ENCODE results near the gene GCLM.

The GCLM gene

DNA sequence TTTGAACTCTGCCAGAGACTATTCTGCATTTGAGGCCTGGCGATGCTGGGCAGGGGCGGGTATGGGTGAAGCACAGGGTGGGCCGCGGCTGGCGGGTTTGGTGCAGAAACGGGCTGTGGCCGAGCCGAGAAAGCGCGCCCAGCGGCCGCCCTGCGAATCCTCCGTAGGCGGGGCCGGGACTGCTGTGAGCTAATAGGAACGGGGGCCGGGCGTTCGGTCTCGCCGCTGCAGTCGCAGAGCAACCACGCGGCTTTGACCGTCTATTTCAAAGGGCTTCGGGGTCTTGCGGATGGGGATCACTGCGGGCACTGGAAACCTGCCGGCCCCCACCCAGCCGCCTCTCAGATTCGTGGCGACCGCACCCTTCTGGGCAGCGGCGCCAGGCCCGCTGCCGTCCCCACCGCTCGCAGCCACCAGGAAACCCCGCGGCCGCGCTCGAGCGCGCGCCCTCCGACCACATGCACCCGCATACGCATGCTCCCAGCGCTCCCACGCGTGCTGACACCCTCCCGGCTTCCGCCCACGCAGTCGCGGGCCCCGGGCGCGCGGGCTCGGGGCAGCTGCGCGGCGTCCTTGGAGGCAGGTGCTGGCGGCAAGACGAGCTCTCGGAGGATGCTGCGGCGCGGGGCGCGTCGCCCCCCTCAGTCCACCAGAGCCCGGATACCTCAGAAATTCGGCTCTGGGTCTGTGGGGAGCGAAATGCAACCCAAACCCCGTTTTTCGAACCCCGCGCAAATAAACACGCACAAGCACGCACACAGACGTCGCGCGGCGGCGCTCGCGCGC is 62.8 kb downstream of the GCLM start:
- peak; percentile 79 for DNase-seq (ENCODE audit: low spot score)

DNA sequence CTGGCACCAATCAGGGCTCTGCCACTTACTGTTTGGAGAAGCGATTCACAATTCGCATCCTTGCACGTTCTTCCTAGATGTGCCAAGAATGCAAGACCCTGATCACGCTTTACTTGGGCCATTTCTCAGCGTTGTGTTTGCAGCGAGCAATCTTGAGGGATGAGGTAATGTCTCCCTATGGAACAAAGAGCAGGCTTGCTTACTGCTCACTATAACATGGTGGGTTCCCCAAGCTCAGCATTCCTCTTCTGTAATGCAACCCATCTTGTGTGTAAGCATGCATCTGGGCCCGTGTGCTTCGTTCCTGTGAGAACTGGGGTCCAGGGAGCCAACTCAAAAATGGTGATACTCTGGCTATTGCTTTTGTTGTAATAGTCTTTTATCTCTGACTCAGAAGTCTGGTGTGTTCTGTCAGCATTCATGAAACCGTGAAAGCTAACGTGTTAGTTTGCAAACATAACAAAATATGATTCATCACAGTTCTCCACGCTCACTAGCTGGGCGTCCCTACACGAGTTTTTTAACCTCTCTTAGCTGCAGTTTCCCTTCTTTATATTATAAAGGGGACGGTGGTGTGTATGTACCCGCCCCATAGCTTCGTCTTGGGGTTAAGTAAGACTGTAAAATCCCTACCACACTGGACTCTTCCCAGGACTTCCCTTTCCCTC is 63.6 kb downstream of the GCLM start:
- peak; percentile 12 for DNase-seq (ENCODE audit: low spot score)

DNA sequence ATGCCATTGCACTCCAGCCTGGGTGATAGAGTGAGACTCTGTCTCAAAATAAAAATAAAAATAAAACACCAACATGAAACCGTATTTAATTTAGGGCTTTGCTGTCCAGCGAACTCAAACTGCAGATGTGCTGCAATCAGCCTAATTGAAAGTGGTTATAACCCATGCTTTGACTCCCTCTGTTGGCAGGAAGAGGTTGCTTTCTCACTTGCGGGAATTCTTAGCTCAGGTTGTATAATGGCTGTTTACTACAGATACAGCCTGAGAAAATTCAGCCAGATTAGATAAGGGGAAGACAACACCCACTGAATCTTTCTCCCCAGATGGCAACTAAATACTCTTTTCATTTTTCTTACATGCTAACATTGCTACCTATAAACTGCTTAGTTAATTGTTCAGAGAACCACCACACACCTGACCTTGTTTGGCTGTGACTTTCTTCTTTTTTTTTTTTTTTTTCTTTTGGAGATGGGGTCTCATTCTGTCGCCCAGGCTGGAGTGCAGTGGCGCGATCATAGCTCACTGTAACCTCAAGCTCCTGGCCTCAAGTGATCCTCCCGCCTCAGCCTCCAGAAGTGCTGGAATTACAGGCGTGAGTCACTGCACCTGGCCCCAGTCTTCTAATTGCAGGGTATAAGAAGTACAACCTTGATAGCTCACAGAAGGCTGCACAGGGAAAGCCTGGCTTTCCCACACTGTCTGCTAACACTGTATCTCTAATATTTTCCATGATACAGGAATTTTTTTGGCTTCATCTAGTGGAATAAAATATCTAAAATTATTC is 64.8 kb downstream of the GCLM start:
- peak; percentile 63 for DNase-seq (ENCODE audit: low spot score)

DNA sequence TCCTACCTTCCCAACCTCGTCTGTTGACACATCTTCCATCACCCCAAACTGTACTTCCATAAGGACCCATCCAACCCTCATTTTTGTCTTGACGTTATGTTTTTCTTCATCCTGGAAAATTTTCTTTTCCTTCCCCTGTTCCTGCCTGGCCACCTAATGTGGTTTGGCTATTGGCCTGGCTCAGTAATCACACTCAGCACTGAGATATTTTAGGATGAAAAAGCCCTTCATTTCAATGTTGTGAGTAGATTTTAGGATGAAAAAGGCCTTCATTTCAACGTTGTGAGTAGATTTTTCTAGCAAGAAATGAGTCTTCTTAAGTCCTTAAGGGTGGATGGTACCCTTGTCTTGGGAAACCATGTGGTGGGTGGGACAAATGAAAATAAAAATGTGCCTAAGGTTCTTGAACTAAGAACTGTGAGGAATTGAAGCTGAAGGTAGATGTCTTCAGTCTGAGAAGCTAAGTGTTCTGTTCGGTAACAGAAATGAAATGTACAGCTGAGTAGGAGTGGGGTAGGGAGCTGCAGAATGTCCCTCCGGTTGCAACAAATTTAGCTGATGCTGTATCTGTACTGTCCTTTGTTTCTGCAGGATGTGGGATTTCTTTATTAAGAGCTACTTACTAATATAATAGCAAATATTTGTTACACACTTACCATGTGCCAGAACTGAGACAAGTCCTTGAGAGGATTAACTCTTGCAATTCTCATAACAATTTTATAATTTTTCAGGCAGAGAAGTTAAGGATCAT is 66.3 kb downstream of the GCLM start:
- DNase-seq (ENCODE audit: low spot score) = no peak

DNA sequence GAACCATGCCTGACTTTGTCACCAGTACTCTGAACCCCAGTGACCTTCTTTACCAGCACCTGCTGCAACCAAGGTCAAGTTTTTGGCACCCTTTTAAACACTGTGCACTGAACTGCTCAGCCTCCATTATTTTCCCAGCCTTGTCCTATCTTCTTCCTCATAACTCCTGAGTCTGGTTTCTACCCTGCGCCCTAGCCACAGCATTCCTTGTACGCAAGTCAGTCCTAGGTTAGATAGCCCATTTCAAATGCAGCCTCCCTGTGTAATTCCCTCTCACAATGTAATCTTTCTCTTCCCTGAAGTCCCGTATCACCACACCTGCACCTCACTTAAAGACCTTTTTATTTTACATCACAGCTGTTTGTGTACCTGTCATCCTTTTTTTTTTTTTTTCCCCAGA is 67.5 kb downstream of the GCLM start:
- no peak for DNase-seq (ENCODE audit: low spot score)

DNA sequence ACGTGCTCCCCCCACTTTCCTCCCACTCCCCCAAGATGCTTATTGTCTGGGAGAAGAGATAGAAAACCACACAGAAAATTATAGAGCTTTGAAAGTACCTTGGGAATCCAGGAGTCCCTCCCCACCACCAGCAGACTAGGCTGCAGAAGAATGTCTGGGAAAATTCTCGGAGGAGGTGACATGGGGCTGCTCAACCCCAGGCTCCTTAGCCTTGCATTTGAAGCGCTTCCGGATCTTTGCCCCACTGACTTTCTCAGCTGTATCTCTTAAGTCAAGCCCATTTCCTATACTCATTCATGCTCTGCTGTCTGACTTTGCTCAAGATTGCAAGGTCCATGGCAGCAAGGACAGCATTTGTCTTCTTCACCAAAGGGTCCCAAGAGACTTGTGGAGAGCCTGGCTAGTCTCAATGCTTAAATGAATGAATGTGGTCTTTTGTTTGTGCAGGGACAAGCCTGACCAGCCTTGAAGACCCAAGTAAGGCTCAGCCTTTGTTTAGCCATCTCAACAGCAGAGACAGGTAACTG is 68.2 kb downstream of the GCLM start:
- no peak for DNase-seq (ENCODE audit: low spot score)

DNA sequence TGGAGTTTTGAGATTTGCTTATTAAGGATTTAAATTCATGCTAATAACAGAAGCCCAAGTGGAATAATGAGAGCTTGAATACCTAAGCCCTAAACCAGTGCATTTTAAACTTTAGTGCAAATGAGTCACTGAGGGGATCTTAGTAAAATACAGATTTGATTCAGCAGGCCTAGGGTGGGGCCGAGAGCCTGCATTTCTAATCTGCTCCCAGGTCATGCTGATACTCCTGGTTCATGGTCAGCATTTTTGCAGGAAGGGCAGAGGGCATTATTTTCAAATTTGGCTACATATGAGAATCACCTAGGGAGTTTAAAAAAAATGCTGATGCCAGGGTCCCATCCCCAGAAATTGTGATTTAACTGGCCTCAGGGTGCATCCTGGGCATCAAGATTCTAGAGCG is 69.5 kb downstream of the GCLM start:
- no peak for DNase-seq (ENCODE audit: low spot score)

DNA sequence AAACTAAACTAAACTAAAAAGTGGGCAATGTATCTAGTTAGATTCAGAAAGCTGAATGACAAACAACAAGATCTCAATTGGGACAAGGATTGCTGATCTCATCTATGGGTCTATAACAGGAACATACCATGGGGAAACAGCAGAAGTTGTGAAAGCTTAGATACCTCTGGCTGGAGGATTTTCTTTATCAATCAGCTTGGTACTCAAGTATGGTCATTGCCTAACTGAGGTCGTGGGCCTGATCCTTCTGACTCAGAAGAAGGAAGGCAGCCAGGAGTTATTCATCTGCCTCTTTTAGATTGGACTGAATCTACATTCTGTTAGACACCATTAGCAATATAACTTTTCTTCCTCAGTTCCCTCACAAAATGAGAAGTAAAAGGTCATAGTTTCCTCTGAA is 69.9 kb downstream of the GCLM start:
- DNase-seq (ENCODE audit: low spot score) = no peak

DNA sequence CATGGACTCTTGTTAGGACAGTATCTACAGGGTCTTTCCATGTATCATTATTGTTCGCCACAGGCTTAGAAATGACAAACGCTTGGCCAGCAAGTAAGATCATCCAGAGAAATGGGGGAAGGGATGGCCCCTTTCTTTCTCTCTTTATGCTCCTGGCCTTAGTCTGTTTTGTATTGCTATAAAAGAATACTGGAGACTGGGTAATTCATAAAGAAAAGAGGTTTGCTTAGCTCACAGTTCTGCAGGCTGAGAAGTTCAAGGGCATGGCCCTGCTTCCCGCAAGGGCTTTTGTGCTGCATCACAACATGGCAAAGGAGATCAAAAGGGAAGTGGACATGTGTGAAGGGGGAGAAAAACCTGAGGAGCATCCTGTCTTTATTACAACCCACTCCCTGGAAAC is 71.3 kb downstream of the GCLM start:
- DNase-seq (ENCODE audit: low spot score) = no peak

All from HuH-7.5 (cell line).